Naive thymus-derived CD4-positive, alpha-beta T cell (primary cell): ENCODE results near the gene NFIC. TPM values are rescaled to one million over a fixed set of nuclear protein-coding genes. Genes with fewer than 3 reads are reported as not detected.
"Not testable (repeated sequence)": the region's sequence is repeated elsewhere in the genome, so short reads cannot be mapped to it uniquely, and the experiment has no call there.

Experiments used
- ATAC-seq: fragments of 150-1000 bp; cut with Tn5 transposase; 2 replicates; pipeline ENCODE4 v1.10.0; 2021; ENCODE audit warnings: mild to moderate bottlenecking, moderate library complexity
- CTCF ChIA-PET: fragments of 350-600 bp; sonication (Branson Sonifier 250); formaldehyde crosslinking; loops from one replicate; lab custom pipeline; 2021; ENCODE audit warnings: antibody characterized with exemption; lab: Charles Lee
- POLR2A ChIA-PET: fragments of 350-600 bp; sonication (Branson Sonifier 250); formaldehyde crosslinking; loops from one replicate; lab custom pipeline; 2021; ENCODE audit warnings: antibody characterized with exemption, inconsistent platforms; lab: Charles Lee
- DNase-seq, 9 donors: peaks; one replicate each; pipeline versions ENCODE4 v3.0.0 to v3.0.0-alpha.2; 2020 to 2022; ENCODE audit warnings: mixed read lengths in 1 of 9
- H3K27ac ChIP-seq: one replicate; pipeline ENCODE4 v1.7.0; 2013; ENCODE audit warnings: mild to moderate bottlenecking, low read depth, low read length, moderate library complexity
- H3K27me3 ChIP-seq, 2 donors: one replicate each; pipeline ENCODE4 v1.7.0; 2013; ENCODE audit warnings: low read length in 2 of 2, mild to moderate bottlenecking in 2 of 2, moderate library complexity in 2 of 2; ENCODE audit not compliant: control insufficient read depth in 2 of 2, insufficient read depth in 2 of 2
- H3K36me3 ChIP-seq, 3 experiments: 1 replicate in 2 of 3; 2 replicates in 1 of 3; pipeline ENCODE4 v1.7.0; 2013; ENCODE audit warnings: low read length in 3 of 3, mild to moderate bottlenecking in 3 of 3, moderate library complexity in 1 of 3; ENCODE audit not compliant: insufficient read depth in 3 of 3, control insufficient read depth in 2 of 3
- H3K4me1 ChIP-seq, 2 donors: one replicate each; pipeline ENCODE4 v1.7.0; 2013; ENCODE audit warnings: low read length in 2 of 2, mild to moderate bottlenecking in 2 of 2, moderate library complexity in 1 of 2; ENCODE audit not compliant: control insufficient read depth in 2 of 2, insufficient read depth in 2 of 2
- H3K4me3 ChIP-seq: 2 replicates; pipeline ENCODE4 v1.7.0; 2013; ENCODE audit warnings: mild to moderate bottlenecking, low read length
- H3K9me3 ChIP-seq, 3 experiments: 1 replicate in 2 of 3; 2 replicates in 1 of 3; pipeline ENCODE4 v1.7.0; 2013; ENCODE audit warnings: low read length in 3 of 3; ENCODE audit not compliant: control insufficient read depth in 2 of 3
- H3K27ac Mint-ChIP-seq, 9 donors: one replicate each; pipeline ENCODE4 v1.8.0; 2020 to 2022; ENCODE audit warnings: mixed read lengths in 9 of 9, mild to moderate bottlenecking in 8 of 9, moderate library complexity in 5 of 9, inconsistent platforms in 2 of 9
- H3K27me3 Mint-ChIP-seq, 5 donors: one replicate each; pipeline ENCODE4 v1.8.0; 2021 to 2022; ENCODE audit warnings: mixed read lengths in 5 of 5, mild to moderate bottlenecking in 1 of 5
- H3K36me3 Mint-ChIP-seq, 5 donors: one replicate each; pipeline ENCODE4 v1.8.0; 2020 to 2022; ENCODE audit warnings: mixed read lengths in 5 of 5, mild to moderate bottlenecking in 3 of 5, inconsistent platforms in 1 of 5
- H3K4me1 Mint-ChIP-seq, 7 donors: one replicate each; pipeline ENCODE4 v1.8.0; 2020 to 2022; ENCODE audit warnings: mixed read lengths in 7 of 7, mild to moderate bottlenecking in 3 of 7, inconsistent platforms in 1 of 7
- H3K4me3 Mint-ChIP-seq, 10 donors: one replicate each; pipeline ENCODE4 v1.8.0; 2020 to 2022; ENCODE audit warnings: mild to moderate bottlenecking in 10 of 10, mixed read lengths in 10 of 10, moderate library complexity in 6 of 10, inconsistent platforms in 2 of 10
- H3K9me3 Mint-ChIP-seq, 11 donors: one replicate each; pipeline ENCODE4 v1.8.0; 2020 to 2022; ENCODE audit warnings: mixed read lengths in 11 of 11, mild to moderate bottlenecking in 4 of 11, inconsistent platforms in 1 of 11, moderate library complexity in 1 of 11
- intact Hi-C, 2 donors: fragments of 100-400 bp; cut with micrococcal nuclease; formaldehyde crosslinking; loops; one replicate each; pipeline ENCODE4 v1.15.1; 2023
- polyA plus RNA-seq, 2 donors: library from polyadenylated mRNA; unstranded; fragments of 300-500 nt; fragmentation: Illumina TruSeq; gene quantifications; one replicate each; pipeline ENCODE4 v1.2.3, GENCODE V29; 2021
- total RNA-seq, 6 experiments: library from RNA in 5 of 6; stranded (reverse) in 5 of 6; gene quantifications; 1 replicate in 5 of 6; 2 replicates in 1 of 6; pipeline ENCODE4 v1.2.3 and lab custom pipeline; 2021 to 2026

NFIC gene
- total and polyA plus RNA-seq, 7 experiments from 2014 or later = 12.2 to 35.2 (median 31.1) TPM

GRCh38 chr19:3508121-3508661 is 141.8 kb downstream of the NFIC start:
- ATAC-seq, H3K9me3 Mint-ChIP-seq, DNase-seq, H3K4me3 ChIP-seq, H3K27me3 Mint-ChIP-seq, CTCF ChIA-PET, H3K9me3 ChIP-seq, POLR2A ChIA-PET, H3K27me3 ChIP-seq, H3K27ac ChIP-seq: not testable (repeated sequence)
- Mint-ChIP-seq H3K27ac (peak overlapping the region in 6 of 9 donors; percentile 22 to 82 (median 47)), H3K4me3 (peak overlapping the region; percentile 20 to 96 (median 78)), H3K36me3 (peaks cover 0 to 14% (median 4%) of the 10 kb centered on the region in 5 donors), H3K4me1 (peaks cover 33 to 71% (median 43%) of the 10 kb centered on the region in 7 donors)
- peaks cover 11 to 19% of the 10 kb centered on the region in 2 donors for H3K4me1 ChIP-seq
- intact Hi-C loops = loop anchor here (5.0 to 10.0 kb wide), 3 partner anchors 254 to 723 kb away; partner anchors contain the start of genes APBA3 (in 1 of the 2), EEF2 (in 1 of the 2), MRPL54 (in 1 of the 2) and SGTA (in 1 of the 2)
- peaks cover 0 to 39% (median 0%) of the 10 kb centered on the region in 3 experiments for H3K36me3 ChIP-seq

DNA sequence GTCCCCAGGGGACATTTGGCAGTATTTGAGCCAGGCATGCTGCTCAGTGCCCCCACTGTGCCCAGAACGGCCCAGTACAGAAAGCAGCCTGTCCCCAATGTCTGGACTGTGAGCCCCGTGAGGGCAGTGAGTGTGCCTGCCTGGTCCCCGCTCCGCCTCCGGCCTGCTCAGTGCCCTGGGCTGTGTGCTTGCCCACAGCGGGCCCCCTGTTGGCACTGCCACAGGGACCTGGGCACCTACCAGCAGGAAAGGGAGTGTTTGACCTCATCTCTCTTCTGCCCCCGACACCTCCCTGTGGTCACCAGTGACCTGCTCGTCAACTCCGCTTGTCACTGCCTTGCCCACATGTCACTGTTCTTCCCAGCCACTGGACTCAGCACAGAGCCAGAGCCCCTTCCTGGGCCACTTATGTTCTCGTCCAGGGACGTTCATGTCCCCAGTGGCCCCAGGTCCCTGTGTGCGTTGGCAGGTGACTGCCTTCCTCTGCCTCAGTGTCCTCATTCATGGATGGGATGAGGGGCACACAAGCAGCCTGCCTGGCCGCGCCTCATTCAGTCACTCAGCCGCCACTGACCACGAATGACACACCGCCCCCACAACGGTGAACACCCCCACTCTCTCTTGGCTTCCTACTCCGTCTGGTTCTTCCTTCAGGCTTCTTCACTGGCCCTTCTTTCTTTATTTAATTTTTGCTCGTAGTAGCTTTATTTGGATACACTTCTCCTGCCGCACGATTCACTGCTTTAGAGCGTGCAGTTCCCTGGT is 142.6 kb downstream of the NFIC start:
- Mint-ChIP-seq H3K27me3 (peaks cover 0 to 3% (median 0%) of the 10 kb centered on the region in 5 donors), H3K4me1 (peaks cover 33 to 76% (median 47%) of the 10 kb centered on the region in 7 donors), H3K27ac (peak overlapping the region in 7 of 9 donors; percentile 4 to 92 (median 58)), H3K36me3 (peaks cover 0 to 14% (median 4%) of the 10 kb centered on the region in 5 donors), H3K9me3 (no peaks in the 10 kb centered on the region), H3K4me3 (peak overlapping the region; percentile 49 to 96 (median 74))
- DNase-seq (no peak), ATAC-seq (no peak)
- Histone ChIP-seq H3K27me3 (no peaks in the 10 kb centered on the region), H3K27ac (no peak overlapping the region), H3K4me3 (no peak overlapping the region), H3K4me1 (peaks cover 11 to 19% of the 10 kb centered on the region in 2 donors), H3K36me3 (peaks cover 0 to 39% (median 0%) of the 10 kb centered on the region in 3 experiments), H3K9me3 (no peaks in the 10 kb centered on the region)
- ChIA-PET CTCF (interaction anchor here (0.6 kb wide), 1 partner anchor 406 kb away, joined by 3 read pairs; no protein-coding TSS in a partner anchor), POLR2A (no interaction called here)
- intact Hi-C loops = loop anchor here (5.0 to 10.0 kb wide), 3 partner anchors 253 to 724 kb away; partner anchors contain the start of genes APBA3 (in 1 of the 2), EEF2 (in 1 of the 2), MRPL54 (in 1 of the 2) and SGTA (in 1 of the 2)

DNA sequence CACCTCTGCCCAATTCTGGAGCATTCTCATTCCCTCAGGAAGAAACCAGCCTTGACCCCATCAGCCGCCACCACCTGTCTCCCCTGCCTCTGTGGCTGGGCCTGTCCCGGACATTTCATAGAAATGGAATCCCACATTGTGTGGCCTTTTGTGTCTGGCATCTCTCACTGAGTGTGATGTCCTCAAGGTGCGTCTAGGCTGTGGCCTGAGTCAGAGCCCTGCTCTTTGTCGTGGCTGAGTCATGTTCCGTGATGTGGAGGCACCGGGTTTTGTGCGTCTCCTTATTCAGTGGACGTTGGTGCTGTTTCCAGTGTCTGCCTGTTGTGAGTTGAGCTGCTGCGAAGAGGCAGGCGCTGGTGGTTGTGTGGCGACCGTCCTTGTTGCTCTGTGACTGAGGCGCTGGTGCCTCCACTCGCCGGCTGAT is 143.2 kb downstream of the NFIC start:
- peaks cover 0 to 3% (median 0%) of the 10 kb centered on the region in 5 donors for H3K27me3 Mint-ChIP-seq
- H3K36me3 Mint-ChIP-seq = peaks cover 0 to 14% (median 4%) of the 10 kb centered on the region in 5 donors
- CTCF ChIA-PET = interaction anchor here (0.6 kb wide), 1 partner anchor 406 kb away, joined by 3 read pairs; no protein-coding TSS in a partner anchor
- peaks cover 0 to 39% (median 0%) of the 10 kb centered on the region in 3 experiments for H3K36me3 ChIP-seq
- no peaks in the 10 kb centered on the region for H3K9me3 ChIP-seq
- POLR2A ChIA-PET = no interaction called here
- intact Hi-C loops = loop anchor here (5.0 to 10.0 kb wide), 3 partner anchors 253 to 725 kb away; partner anchors contain the start of genes APBA3 (in 1 of the 2), EEF2 (in 1 of the 2), MRPL54 (in 1 of the 2) and SGTA (in 1 of the 2)
- no peaks in the 10 kb centered on the region for H3K9me3 Mint-ChIP-seq
- no peak overlapping the region for H3K27ac ChIP-seq
- peaks cover 32 to 81% (median 51%) of the 10 kb centered on the region in 7 donors for H3K4me1 Mint-ChIP-seq
- H3K27ac Mint-ChIP-seq = peak overlapping the region in 8 of 9 donors; percentile 4 to 92 (median 57)
- no peak overlapping the region for H3K4me3 ChIP-seq
- peaks cover 11 to 18% of the 10 kb centered on the region in 2 donors for H3K4me1 ChIP-seq
- no peak for ATAC-seq
- no peak for DNase-seq
- H3K4me3 Mint-ChIP-seq = peak overlapping the region; percentile 49 to 96 (median 74)
- H3K27me3 ChIP-seq = no peaks in the 10 kb centered on the region

DNA sequence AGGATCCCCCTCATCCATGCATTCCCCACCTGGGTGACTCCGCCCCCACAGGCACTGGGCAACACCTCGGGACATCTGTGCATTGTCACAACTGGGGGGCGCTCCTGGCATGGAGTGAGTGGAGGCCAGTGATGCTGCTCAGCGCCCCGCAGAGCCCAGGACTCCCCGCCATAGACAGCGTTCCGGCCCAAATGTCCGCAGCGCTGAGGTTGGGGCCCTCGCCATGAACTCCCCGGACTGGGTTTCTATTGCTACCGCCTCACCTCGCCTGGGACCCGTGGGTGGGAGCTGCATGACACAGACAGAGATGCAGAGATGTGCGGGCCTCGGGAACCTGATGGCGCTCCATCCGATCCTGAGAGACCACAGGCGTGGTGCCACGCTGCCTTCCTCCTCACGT is 144.3 kb downstream of the NFIC start:
- Histone ChIP-seq H3K9me3 (no peaks in the 10 kb centered on the region), H3K27me3 (no peaks in the 10 kb centered on the region), H3K4me3 (no peak overlapping the region), H3K36me3 (peaks cover 0 to 39% (median 0%) of the 10 kb centered on the region in 3 experiments), H3K4me1 (peaks cover 7 to 9% of the 10 kb centered on the region in 2 donors), H3K27ac (no peak overlapping the region)
- DNase-seq = no peak
- Mint-ChIP-seq H3K4me3 (no peak overlapping the region), H3K4me1 (peaks cover 31 to 80% (median 57%) of the 10 kb centered on the region in 7 donors), H3K27ac (no peak overlapping the region), H3K27me3 (peaks cover 0 to 3% (median 0%) of the 10 kb centered on the region in 5 donors), H3K9me3 (no peaks in the 10 kb centered on the region), H3K36me3 (peaks cover 0 to 14% (median 4%) of the 10 kb centered on the region in 5 donors)
- ChIA-PET CTCF (no interaction called here), POLR2A (no interaction called here)
- intact Hi-C loops = no loop called here
- ATAC-seq = no peak

GRCh38 chr19:3511506-3512251 is 145.3 kb downstream of the NFIC start:
- Histone ChIP-seq H3K4me1 (peaks cover 14 to 18% of the 10 kb centered on the region in 2 donors), H3K27me3 (no peaks in the 10 kb centered on the region), H3K9me3 (no peaks in the 10 kb centered on the region), H3K27ac (no peak overlapping the region), H3K4me3 (no peak overlapping the region), H3K36me3 (peaks cover 0 to 35% (median 0%) of the 10 kb centered on the region in 3 experiments)
- peak overlapping the region in 1 of 9 donors; percentile 25 for H3K27ac Mint-ChIP-seq
- peaks cover 33 to 87% (median 59%) of the 10 kb centered on the region in 7 donors for H3K4me1 Mint-ChIP-seq
- ChIA-PET POLR2A (no interaction called here), CTCF (no interaction called here)
- intact Hi-C loops = no loop called here
- peaks cover 0 to 14% (median 4%) of the 10 kb centered on the region in 5 donors for H3K36me3 Mint-ChIP-seq
- H3K27me3 Mint-ChIP-seq = no peaks in the 10 kb centered on the region
- DNase-seq = no peak
- peak overlapping the region in 3 of 10 donors; percentile 2 to 61 (median 25) for H3K4me3 Mint-ChIP-seq
- ATAC-seq = no peak
- no peaks in the 10 kb centered on the region for H3K9me3 Mint-ChIP-seq
